Measurements from ENCODE around the gene GLIPR2.

Gene GLIPR2

GRCh38 chr9:36207016-36207415, 70.5 kb downstream of the GLIPR2 start:
- DNase-seq = no peak

GRCh38 chr9:36207546-36208012, 71.0 kb downstream of the GLIPR2 start:
- DNase-seq = no peak

GRCh38 chr9:36208521-36209253, 72.2 kb downstream of the GLIPR2 start:
- no peak for DNase-seq

DNA sequence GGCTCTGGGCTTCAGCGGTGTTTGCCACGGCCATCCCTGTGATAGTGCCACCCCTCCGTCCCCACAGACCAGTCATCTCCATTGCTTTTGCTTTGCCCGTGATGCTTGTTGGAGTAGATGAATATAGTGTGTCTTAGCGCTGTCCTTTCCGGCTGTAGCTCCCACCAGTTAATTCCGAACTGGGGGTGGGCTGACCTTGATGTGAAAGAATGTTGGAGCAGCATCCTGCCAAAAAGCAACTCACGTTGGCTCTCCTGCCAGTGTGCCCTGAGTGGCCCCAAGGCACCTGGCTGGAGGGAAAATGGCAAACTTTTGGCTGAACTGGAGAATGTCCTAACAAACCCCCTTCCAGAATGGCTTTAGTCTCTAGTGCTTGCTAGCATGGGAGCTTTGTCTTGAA, 74.2 kb downstream of the GLIPR2 start:
- DNase-seq = no peak

- DNase-seq = no peak
Observed at GRCh38 chr9:36211510-36211909, 75.0 kb downstream of the GLIPR2 start.

- no peak for DNase-seq
Observed at GRCh38 chr9:36213387-36213786, 76.9 kb downstream of the GLIPR2 start.

Data from RPMI8226 (cell line).